ENCODE measurements around the gene ZNF441. TPM values are rescaled to one million over a fixed set of nuclear protein-coding genes. Genes with fewer than 3 reads are reported as not detected.
"Not testable (repeated sequence)": the region's sequence is repeated elsewhere in the genome, so short reads cannot be mapped to it uniquely, and the experiment has no call there.

ZNF441 gene
- total RNA-seq, 2 experiments from 2014 or later: 8.3 to 8.9 TPM

DNA sequence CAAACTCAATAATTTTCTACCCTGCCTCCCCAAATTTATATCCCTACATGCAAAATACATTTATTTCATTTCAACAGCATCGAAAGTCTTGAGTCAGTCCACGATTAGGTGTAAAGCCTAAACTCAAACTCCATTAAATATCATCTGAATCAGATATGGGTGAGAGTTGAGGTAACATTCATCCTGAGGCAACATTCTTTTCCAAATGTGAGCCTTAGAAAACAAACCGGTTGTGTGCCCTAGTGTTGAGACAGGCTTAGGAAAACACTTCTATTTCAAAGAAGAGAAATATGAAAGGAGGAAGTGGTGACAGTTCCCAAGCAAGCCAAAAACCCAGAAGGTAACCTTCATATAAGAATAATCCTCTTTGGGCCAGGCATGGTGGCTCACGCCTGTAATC, 12.1 kb upstream of the ZNF441 start:
- ChIA-PET CTCF (no interaction called here), POLR2A (no interaction called here)
- Mint-ChIP-seq H3K4me1 (no peaks in the 10 kb centered on the region), H3K9me3 (peaks cover 58% of the 10 kb centered on the region), H3K36me3 (ENCODE audit: low read depth) (peaks cover 13% of the 10 kb centered on the region), H3K4me3 (no peak overlapping the region), H3K27me3 (peaks cover 5% of the 10 kb centered on the region), H3K27ac (no peak overlapping the region)
- DNase-seq: no peak

DNA sequence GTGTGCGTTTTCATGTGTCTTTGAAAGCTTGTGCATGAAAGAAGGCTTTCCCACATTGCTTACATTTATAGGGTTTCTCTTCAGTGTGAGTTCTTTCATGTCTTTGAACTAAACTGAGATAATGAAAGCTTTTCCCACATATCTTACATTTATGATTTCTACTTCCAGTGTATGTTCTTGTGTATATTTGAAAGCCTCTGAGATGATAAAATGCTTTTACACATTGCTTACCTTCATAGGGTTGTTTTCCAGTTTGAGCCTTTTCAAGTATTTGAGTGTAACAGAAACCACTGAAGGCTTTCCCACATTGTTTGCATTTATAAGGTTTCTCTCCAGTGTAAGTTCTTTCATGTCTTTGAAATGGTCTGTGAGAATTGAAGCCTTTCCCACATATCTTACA, 9.8 kb upstream of the ZNF441 start:
- H3K9me3 Mint-ChIP-seq: peaks cover 51% of the 10 kb centered on the region
- no peak for DNase-seq
- peaks cover 13% of the 10 kb centered on the region for H3K36me3 Mint-ChIP-seq (ENCODE audit: low read depth)
- H3K4me3 Mint-ChIP-seq: no peak overlapping the region
- no peak overlapping the region for H3K27ac Mint-ChIP-seq
- ChIA-PET CTCF (no interaction called here), POLR2A (no interaction called here)
- peaks cover 2% of the 10 kb centered on the region for H3K27me3 Mint-ChIP-seq
- no peaks in the 10 kb centered on the region for H3K4me1 Mint-ChIP-seq

DNA sequence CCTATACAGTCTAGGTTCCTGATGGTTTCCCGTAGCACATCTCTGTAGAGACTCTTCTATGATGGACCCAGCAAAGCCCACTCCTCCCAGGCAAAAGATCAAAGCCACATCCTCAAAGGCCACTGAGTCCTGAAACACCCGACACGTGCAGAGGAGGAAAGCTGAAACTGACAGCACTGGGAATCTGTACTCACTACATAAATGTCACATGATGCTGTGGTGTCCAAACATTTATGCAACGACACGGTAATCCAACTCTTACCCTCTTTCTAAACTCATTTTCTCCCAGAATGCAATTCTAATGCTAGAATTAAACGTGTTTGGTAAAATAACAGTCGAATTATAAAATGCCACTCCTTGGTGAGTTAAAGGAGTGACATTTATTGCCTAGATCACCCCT, 7.0 kb upstream of the ZNF441 start:
- CTCF ChIA-PET: no interaction called here
- H3K27me3 Mint-ChIP-seq: no peaks in the 10 kb centered on the region
- no peak overlapping the region for H3K4me3 Mint-ChIP-seq
- peaks cover 16% of the 10 kb centered on the region for H3K36me3 Mint-ChIP-seq (ENCODE audit: low read depth)
- no peak overlapping the region for H3K27ac Mint-ChIP-seq
- peaks cover 51% of the 10 kb centered on the region for H3K9me3 Mint-ChIP-seq
- H3K4me1 Mint-ChIP-seq: no peaks in the 10 kb centered on the region
- DNase-seq: no peak
- POLR2A ChIA-PET: no interaction called here

DNA sequence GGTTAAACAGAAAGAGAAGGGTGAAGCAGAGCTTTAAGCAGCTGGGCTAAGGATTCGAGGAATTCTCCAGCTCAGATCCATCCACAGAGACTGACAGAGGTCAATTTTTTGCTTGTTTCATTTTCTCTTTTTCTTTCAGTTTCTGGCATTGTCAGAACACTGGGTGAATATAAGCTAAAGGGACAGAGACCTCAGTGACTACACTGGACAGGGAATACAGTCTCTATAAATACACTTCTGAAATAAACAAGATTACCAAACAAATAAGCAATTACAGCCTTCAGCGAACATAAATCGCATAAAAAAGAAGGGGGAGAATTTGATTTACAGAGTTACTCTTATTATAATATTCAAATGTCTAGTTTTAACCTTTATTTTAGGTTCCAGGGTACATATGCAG, 3.7 kb upstream of the ZNF441 start:
- H3K27ac Mint-ChIP-seq: no peak overlapping the region
- POLR2A ChIA-PET: interaction anchor here (0.9 kb wide), 1 partner anchor 602 kb away, joined by 3 read pairs; no protein-coding TSS in a partner anchor

DNA sequence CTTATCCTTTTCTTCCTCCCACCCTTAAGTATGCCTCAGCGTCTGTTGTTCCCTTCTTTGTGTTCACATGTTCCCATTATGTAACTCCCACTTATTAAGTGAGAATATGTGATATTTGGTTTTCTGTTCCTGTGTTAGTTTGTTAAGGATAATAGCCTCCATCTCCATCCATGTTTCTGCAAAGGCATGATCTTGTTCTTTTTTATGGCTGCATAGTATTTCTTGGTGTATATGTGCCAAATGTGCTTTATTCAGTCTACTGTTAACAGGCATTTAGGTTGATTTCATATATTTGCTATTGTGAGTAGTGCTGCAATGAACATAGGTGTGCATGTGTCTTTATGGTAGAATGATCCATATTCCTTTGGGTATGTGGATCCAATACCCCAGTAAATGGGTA, 3.2 kb upstream of the ZNF441 start:
- Mint-ChIP-seq H3K4me3 (no peak overlapping the region), H3K9me3 (peaks cover 40% of the 10 kb centered on the region), H3K27me3 (peaks cover 2% of the 10 kb centered on the region), H3K4me1 (peaks cover 18% of the 10 kb centered on the region), H3K36me3 (ENCODE audit: low read depth) (peaks cover 23% of the 10 kb centered on the region), H3K27ac (no peak overlapping the region)
- POLR2A ChIA-PET: interaction anchor here (0.6 to 0.9 kb wide), 2 partner anchors 62 to 601 kb away, joined by 3 read pairs; no protein-coding TSS in a partner anchor
- no peak for DNase-seq
- CTCF ChIA-PET: no interaction called here

More for the DNA sequence above, 3.7 kb upstream of the ZNF441 start:
- Mint-ChIP-seq H3K4me1 (peaks cover 13% of the 10 kb centered on the region), H3K27me3 (peaks cover 2% of the 10 kb centered on the region), H3K4me3 (no peak overlapping the region), H3K36me3 (ENCODE audit: low read depth) (peaks cover 18% of the 10 kb centered on the region), H3K9me3 (peaks cover 36% of the 10 kb centered on the region)
- DNase-seq: no peak
- CTCF ChIA-PET: interaction anchor here (0.6 kb wide), 1 partner anchor 637 kb away, joined by 3 read pairs; no protein-coding TSS in a partner anchor

DNA sequence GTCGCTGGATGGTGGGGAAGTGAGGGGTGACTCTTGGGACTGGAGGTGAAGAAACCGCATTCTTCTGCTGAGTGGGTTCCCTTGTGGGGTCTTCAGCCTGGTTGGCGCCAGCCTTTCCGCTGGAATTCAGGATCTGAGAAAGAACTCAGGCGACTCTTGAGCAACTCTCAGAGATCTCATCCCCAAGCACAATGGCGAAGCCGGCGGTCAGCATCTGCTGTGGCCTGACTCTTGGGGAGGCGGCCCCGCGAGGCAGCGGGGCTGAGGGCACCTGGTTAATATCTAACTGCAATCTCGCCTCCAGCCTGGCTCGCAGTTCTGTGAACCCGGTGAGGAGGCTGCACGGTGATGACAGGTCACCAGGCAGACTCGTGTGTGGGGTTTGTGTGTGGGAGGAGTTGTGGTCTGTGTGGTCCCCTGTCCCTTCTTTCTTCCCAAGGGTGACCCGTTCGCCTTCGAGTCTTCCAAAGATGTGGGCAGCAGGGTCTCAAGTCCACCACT, 883 bp downstream of the ZNF441 start:
- H3K9me3 Mint-ChIP-seq: peaks cover 50% of the 10 kb centered on the region
- CTCF ChIA-PET: no interaction called here
- peaks cover 48% of the 10 kb centered on the region for H3K36me3 Mint-ChIP-seq (ENCODE audit: low read depth)
- peak overlapping the region; percentile 80 for H3K27ac Mint-ChIP-seq
- POLR2A ChIA-PET: interaction anchor here (0.9 to 1.4 kb wide), 5 partner anchors 30 to 396 kb away, joined by 3 to 6 read pairs (median 3); partner anchors contain the start of gene ZNF491
- H3K4me1 Mint-ChIP-seq: peaks cover 20% of the 10 kb centered on the region
- DNase-seq: peak; percentile 32
- H3K4me3 Mint-ChIP-seq: peak overlapping the region; percentile 94
- peaks cover 2% of the 10 kb centered on the region for H3K27me3 Mint-ChIP-seq

DNA sequence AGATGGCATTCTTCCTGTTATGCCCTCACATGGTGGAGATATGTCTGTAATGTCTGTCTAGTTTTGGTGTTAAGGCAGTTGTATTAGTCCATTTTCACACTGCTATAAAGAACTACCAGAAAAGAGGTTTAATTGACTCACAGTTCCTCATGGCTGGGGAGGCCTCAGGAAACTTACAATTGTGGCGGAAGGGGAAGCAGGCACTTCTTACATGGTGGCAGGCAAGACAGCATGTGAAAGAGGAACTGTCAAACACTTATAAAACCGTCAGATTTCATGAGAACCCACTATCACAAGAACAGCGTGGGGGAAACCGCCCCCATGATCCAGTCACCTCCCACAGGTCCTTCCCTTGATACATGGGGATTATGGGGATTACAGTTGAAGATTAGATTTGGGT, 3.2 kb downstream of the ZNF441 start:
- DNase-seq: no peak
- Mint-ChIP-seq H3K4me3 (no peak overlapping the region), H3K27me3 (peaks cover 1% of the 10 kb centered on the region), H3K9me3 (peaks cover 53% of the 10 kb centered on the region), H3K27ac (no peak overlapping the region), H3K36me3 (ENCODE audit: low read depth) (peaks cover 61% of the 10 kb centered on the region), H3K4me1 (peaks cover 20% of the 10 kb centered on the region)
- CTCF ChIA-PET: no interaction called here
- POLR2A ChIA-PET: no interaction called here

DNA sequence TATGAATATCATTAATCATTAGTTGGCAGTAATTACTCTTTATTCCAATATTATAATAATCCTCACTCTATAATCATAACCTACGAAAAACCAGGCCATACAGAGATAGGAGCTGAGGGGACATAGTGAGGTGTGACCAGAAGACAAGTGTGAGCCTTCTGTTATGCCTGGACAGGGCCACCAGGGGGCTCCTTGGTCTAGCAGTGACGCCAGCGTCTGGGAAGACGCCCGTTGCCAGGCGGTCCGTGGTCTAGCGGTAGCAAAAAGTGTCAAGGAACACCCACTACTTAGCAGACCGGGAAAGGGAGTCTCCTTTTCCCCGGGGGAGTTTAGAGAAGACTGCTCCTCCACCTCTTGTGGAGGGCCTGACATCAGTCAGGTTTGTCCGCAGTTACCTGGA, 4.7 kb downstream of the ZNF441 start:
- not testable (repeated sequence) for H3K27ac Mint-ChIP-seq

DNA sequence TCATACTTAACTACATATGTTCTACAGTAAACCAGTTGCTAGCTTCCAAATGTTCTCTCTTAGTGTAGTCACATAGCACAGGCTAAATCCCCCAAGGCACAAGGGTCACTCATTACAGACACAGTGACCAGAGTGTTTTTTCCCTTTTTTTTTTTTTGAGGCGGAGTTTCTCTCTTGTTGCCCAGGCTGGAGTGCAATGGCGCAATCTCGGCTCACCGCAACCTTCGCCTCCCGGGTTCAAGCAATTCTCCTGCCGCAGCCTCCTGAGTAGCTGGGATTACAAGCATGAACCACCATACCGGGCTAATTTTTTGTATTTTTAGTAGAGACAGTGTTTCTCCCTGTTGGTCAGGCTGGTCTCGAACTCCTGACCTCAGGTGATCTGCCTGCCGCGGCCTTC, 9.9 kb downstream of the ZNF441 start:
- not testable (repeated sequence) for H3K4me3 Mint-ChIP-seq

More for the DNA sequence above, 4.7 kb downstream of the ZNF441 start:
- POLR2A ChIA-PET, DNase-seq, CTCF ChIA-PET, H3K27me3 Mint-ChIP-seq, H3K4me3 Mint-ChIP-seq: not testable (repeated sequence)
- Mint-ChIP-seq H3K9me3 (peaks cover 57% of the 10 kb centered on the region), H3K36me3 (ENCODE audit: low read depth) (peaks cover 68% of the 10 kb centered on the region), H3K4me1 (peaks cover 18% of the 10 kb centered on the region)

DNA sequence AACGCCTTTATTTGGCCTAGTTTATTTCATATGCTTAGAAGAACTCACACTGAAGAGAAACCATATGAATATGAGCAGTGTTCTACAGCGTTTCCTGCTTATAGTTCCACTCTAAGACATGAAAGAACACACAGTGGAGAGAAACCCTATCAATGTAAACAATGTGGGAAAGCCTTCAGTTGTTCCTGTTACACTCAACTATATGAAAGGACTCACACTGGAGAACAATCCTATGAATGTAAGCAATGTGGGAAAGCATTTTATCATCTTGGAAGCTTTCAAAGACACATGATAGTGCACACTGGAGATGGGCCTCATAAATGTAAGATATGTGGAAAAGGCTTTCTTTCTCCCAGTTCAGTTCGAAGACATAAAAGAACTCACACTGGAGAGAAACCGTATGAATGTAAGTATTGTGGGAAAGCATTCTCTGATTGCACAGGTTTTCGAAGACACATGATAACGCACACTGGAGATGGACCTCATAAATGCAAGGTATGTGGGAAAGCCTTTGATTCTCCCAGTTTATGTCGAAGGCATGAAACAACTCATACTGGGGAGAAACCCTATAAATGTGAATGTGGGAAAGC, 13.7 kb downstream of the ZNF441 start:
- no peak overlapping the region for H3K4me3 Mint-ChIP-seq
- H3K27me3 Mint-ChIP-seq: no peaks in the 10 kb centered on the region
- H3K27ac Mint-ChIP-seq: no peak overlapping the region
- DNase-seq: no peak
- no peaks in the 10 kb centered on the region for H3K4me1 Mint-ChIP-seq
- peaks cover 77% of the 10 kb centered on the region for H3K36me3 Mint-ChIP-seq (ENCODE audit: low read depth)
- POLR2A ChIA-PET: no interaction called here
- CTCF ChIA-PET: no interaction called here
- H3K9me3 Mint-ChIP-seq: peaks cover 61% of the 10 kb centered on the region

More for the DNA sequence above, 9.9 kb downstream of the ZNF441 start:
- CTCF ChIA-PET, H3K27me3 Mint-ChIP-seq, POLR2A ChIA-PET, DNase-seq, H3K27ac Mint-ChIP-seq, H3K4me1 Mint-ChIP-seq: not testable (repeated sequence)
- peaks cover 64% of the 10 kb centered on the region for H3K9me3 Mint-ChIP-seq
- peaks cover 82% of the 10 kb centered on the region for H3K36me3 Mint-ChIP-seq (ENCODE audit: low read depth)

DNA sequence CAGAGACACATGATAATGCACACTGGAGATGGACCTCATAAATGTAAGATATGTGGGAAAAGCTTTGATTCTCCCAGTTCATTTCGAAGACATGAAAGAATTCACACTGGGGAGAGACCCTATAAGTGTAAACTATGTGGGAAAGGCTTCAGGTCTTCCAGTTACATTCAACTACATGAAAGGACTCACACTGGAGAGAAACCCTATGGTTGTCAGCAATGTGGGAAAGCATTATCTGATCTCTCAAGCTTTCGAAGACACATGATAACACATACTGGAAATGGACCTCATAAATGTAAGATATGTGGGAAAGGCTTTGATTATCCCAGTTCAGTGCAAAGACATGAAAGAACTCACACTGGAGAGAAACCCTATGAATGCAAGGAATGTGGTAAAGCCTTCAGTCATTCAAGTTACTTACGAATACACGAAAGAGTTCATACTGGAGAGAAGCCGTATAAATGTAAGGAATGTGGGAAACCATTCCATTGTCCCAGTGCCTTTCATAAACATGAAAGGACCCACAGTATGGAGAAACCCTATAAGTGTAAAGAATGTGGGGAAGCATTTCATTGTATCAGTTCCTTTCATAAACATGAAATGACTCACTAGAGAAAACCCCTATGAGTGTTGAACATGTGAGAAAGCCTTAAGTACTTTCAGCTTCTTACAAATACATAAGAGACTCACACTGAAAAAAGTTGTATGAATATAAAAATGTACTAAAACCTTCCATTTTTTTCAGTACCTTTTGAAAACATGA, 14.7 kb downstream of the ZNF441 start:
- Mint-ChIP-seq H3K36me3 (ENCODE audit: low read depth) (peaks cover 70% of the 10 kb centered on the region), H3K4me3 (no peak overlapping the region), H3K9me3 (peaks cover 58% of the 10 kb centered on the region), H3K27ac (no peak overlapping the region), H3K27me3 (no peaks in the 10 kb centered on the region), H3K4me1 (no peaks in the 10 kb centered on the region)
- POLR2A ChIA-PET: no interaction called here
- CTCF ChIA-PET: no interaction called here
- DNase-seq: no peak

DNA sequence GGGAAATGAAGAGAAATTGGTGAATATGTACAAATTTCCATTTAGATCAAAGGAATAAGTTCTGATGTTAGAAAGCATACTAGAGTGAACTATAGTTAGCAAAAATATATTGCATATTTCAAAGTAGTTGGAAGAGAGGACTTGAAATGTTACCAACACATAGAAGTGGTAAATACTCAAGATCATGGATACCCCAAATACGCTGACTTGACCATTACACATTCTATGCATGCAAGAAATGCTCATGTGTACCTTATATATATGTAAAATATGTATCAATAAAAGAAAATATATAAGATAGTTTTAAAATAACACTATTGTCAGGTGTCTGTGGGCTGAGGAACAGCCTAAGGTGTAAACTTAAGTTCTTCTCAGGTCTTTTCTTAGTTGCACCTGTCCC, 17.0 kb downstream of the ZNF441 start:
- DNase-seq: no peak
- Mint-ChIP-seq H3K36me3 (ENCODE audit: low read depth) (peaks cover 52% of the 10 kb centered on the region), H3K4me1 (no peaks in the 10 kb centered on the region), H3K4me3 (no peak overlapping the region), H3K9me3 (peaks cover 60% of the 10 kb centered on the region), H3K27ac (no peak overlapping the region), H3K27me3 (no peaks in the 10 kb centered on the region)
- POLR2A ChIA-PET: no interaction called here
- CTCF ChIA-PET: no interaction called here

DNA sequence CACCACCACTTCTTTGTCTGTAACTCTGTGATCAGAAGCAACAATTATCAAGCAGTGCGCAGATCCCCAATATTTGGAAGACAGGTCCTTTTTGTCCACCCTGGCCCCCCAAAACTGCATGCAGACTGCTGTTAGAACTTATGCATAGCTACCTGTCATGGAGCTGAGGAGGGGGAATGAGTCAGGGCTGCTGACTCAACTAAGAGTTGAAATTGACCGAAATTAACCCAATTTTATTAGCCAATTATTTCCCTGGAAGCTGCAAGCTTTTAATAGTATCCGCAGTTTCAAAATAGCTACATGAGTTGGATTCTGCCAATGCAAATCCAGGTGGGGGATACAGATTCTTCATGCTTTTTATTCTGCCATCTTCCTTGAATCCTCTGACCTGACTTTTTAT, 17.6 kb downstream of the ZNF441 start:
- ChIA-PET POLR2A (no interaction called here), CTCF (no interaction called here)
- H3K4me1 Mint-ChIP-seq: no peaks in the 10 kb centered on the region
- peaks cover 63% of the 10 kb centered on the region for H3K9me3 Mint-ChIP-seq
- H3K36me3 Mint-ChIP-seq (ENCODE audit: low read depth): peaks cover 46% of the 10 kb centered on the region
- H3K27me3 Mint-ChIP-seq: no peaks in the 10 kb centered on the region
- no peak overlapping the region for H3K27ac Mint-ChIP-seq
- no peak overlapping the region for H3K4me3 Mint-ChIP-seq
- DNase-seq: no peak

DNA sequence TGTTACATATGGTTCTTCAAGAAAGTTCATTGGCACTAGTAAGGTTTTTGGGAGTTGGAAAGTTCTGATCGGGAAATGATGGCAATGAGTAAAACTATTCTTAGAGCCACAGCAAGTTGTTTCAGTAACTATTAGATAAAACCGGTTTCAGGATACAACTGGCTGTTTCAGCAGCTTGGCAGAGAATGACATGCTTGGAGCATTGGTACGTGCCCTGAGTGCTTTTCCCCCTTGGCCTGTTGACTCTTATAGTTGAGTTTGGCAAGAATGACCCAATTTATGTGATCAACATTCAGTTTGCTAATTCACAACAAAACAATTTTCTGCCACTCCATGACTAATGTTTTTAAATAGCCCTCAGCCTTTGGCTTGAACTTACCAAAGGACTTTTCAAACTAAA, 20.7 kb downstream of the ZNF441 start:
- Mint-ChIP-seq H3K27me3 (no peaks in the 10 kb centered on the region), H3K4me3 (no peak overlapping the region), H3K4me1 (no peaks in the 10 kb centered on the region), H3K27ac (no peak overlapping the region), H3K36me3 (ENCODE audit: low read depth) (peaks cover 23% of the 10 kb centered on the region), H3K9me3 (peaks cover 61% of the 10 kb centered on the region)
- no peak for DNase-seq
- ChIA-PET POLR2A (no interaction called here), CTCF (no interaction called here)
